Left forelimb (tissue), 1 donor: Measurements from ENCODE around the gene CCDC187.

Experiments used
- DNase-seq: peaks from one replicate; pipeline ENCODE4 v3.0.0-alpha.2; 2018; ENCODE audit warnings: low spot score

CCDC187 gene

GRCh38 chr9:136311051-136312008 lies 7.4 kb upstream of the CCDC187 start:
- DNase-seq, result no peak

- no peak for DNase-seq
Observed at GRCh38 chr9:136310273-136311030, 6.6 kb upstream of the CCDC187 start.

GRCh38 chr9:136309806-136310220 lies 5.9 kb upstream of the CCDC187 start:
- DNase-seq, result no peak

- no peak for DNase-seq
Observed at GRCh38 chr9:136309101-136309801, 5.4 kb upstream of the CCDC187 start.

- DNase-seq, result no peak
Observed at GRCh38 chr9:136308702-136309053, 4.8 kb upstream of the CCDC187 start.

GRCh38 chr9:136308006-136308701 lies 4.3 kb upstream of the CCDC187 start:
- DNase-seq, result no peak

- DNase-seq, result no peak
Observed at GRCh38 chr9:136307215-136307750, 3.4 kb upstream of the CCDC187 start.

GRCh38 chr9:136306211-136307208 lies 2.6 kb upstream of the CCDC187 start:
- DNase-seq, result no peak

- DNase-seq, result no peak
Observed at GRCh38 chr9:136305804-136306203, 1.9 kb upstream of the CCDC187 start.

GRCh38 chr9:136304981-136305380 lies 1.1 kb upstream of the CCDC187 start:
- DNase-seq, result no peak

- DNase-seq, result no peak
Observed at GRCh38 chr9:136304456-136304855, 562 bp upstream of the CCDC187 start.

GRCh38 chr9:136303066-136303824 lies 649 bp downstream of the CCDC187 start:
- no peak for DNase-seq

- DNase-seq, result no peak
Observed at GRCh38 chr9:136302527-136302926, 1.4 kb downstream of the CCDC187 start.

- DNase-seq, result no peak
Observed at GRCh38 chr9:136300866-136301265, 3.0 kb downstream of the CCDC187 start.

- DNase-seq, result no peak
Observed at GRCh38 chr9:136300016-136300545, 3.8 kb downstream of the CCDC187 start.

- DNase-seq, result no peak
Observed at GRCh38 chr9:136299541-136299940, 4.4 kb downstream of the CCDC187 start.

- no peak for DNase-seq
Observed at GRCh38 chr9:136299116-136299515, 4.8 kb downstream of the CCDC187 start.

GRCh38 chr9:136297766-136298735 lies 5.8 kb downstream of the CCDC187 start:
- no peak for DNase-seq
